NCI-H2196 treated with DMSO at 0.1 percent for 48 hours (cell line): Measurements from ENCODE around the gene SPATS2L.

Experiments used
- DNase-seq: peaks from one replicate; lab custom pipeline; 2025; ENCODE audit not compliant: unreplicated experiment; lab: John Stamatoyannopoulos, UW

The SPATS2L gene

GRCh38 chr2:200461846-200462710, 155.6 kb downstream of the SPATS2L start:
- DNase-seq: no peak

- DNase-seq: no peak
These were observed 157.0 kb downstream of the SPATS2L start for GRCh38 chr2:200463452-200463851.

GRCh38 chr2:200466425-200467418, 160.2 kb downstream of the SPATS2L start:
- DNase-seq: no peak

GRCh38 chr2:200467806-200468681, 161.6 kb downstream of the SPATS2L start:
- no peak for DNase-seq

- DNase-seq: no peak
These were observed 163.3 kb downstream of the SPATS2L start for GRCh38 chr2:200469708-200470211.

GRCh38 chr2:200470230-200470629, 163.7 kb downstream of the SPATS2L start:
- no peak for DNase-seq

- DNase-seq: no peak
These were observed 164.9 kb downstream of the SPATS2L start for GRCh38 chr2:200471324-200471848.

- no peak for DNase-seq
These were observed 165.6 kb downstream of the SPATS2L start for GRCh38 chr2:200471928-200472645.

- no peak for DNase-seq
These were observed 166.5 kb downstream of the SPATS2L start for GRCh38 chr2:200472853-200473464.

GRCh38 chr2:200475795-200476194, 169.3 kb downstream of the SPATS2L start:
- no peak for DNase-seq

- DNase-seq: no peak
These were observed 170.3 kb downstream of the SPATS2L start for GRCh38 chr2:200476836-200477235.

GRCh38 chr2:200477667-200478131, 171.2 kb downstream of the SPATS2L start:
- DNase-seq: no peak

GRCh38 chr2:200479692-200480265, 173.3 kb downstream of the SPATS2L start:
- no peak for DNase-seq

- no peak for DNase-seq
These were observed 175.7 kb downstream of the SPATS2L start for GRCh38 chr2:200482194-200482593.

- DNase-seq: peak; percentile 13
These were observed 177.3 kb downstream of the SPATS2L start for GRCh38 chr2:200483729-200484198.

GRCh38 chr2:200484934-200485333, 178.4 kb downstream of the SPATS2L start:
- DNase-seq: no peak

GRCh38 chr2:200486529-200486928, 180.0 kb downstream of the SPATS2L start:
- no peak for DNase-seq

- DNase-seq: no peak
These were observed 181.7 kb downstream of the SPATS2L start for GRCh38 chr2:200488169-200488568.

GRCh38 chr2:200490001-200490400, 183.5 kb downstream of the SPATS2L start:
- no peak for DNase-seq
